Karpas-422 (cell line): Measurements from ENCODE around the gene SEMA7A. TPM values are rescaled to one million over a fixed set of nuclear protein-coding genes. Genes with fewer than 3 reads are reported as not detected.
"Not testable (repeated sequence)": the region's sequence is repeated elsewhere in the genome, so short reads cannot be mapped to it uniquely, and the experiment has no call there.

Experiments
- DNase-seq: peaks from one replicate; pipeline ENCODE4 v3.0.0-alpha.2; 2015
- H2AFZ ChIP-seq: fragments of 200-600 bp; sonication (generic); 2 replicates; pipeline ENCODE4 v1.6.1; 2014; ENCODE audit warnings: antibody characterized with exemption, low read length, mixed read lengths
- H3K27ac ChIP-seq: fragments of 200-600 bp; sonication (generic); 2 replicates; pipeline ENCODE4 v1.5.1; 2014; ENCODE audit warnings: mild to moderate bottlenecking, low read length, moderate library complexity
- H3K27me3 ChIP-seq: fragments of 200-600 bp; sonication (generic); 2 replicates; pipeline ENCODE4 v1.6.1; 2014; ENCODE audit warnings: low read length, mixed read lengths
- H3K36me3 ChIP-seq: fragments of 200-600 bp; sonication (generic); 2 replicates; pipeline ENCODE4 v1.6.1; 2014; ENCODE audit warnings: low read length, mixed read lengths; ENCODE audit not compliant: insufficient read depth
- H3K4me1 ChIP-seq: fragments of 200-600 bp; sonication (generic); 2 replicates; pipeline ENCODE4 v1.6.1; 2014; ENCODE audit warnings: mild to moderate bottlenecking, low read length, mixed read lengths
- H3K4me2 ChIP-seq: fragments of 200-600 bp; sonication (generic); 2 replicates; pipeline ENCODE4 v1.6.1; 2014; ENCODE audit warnings: low read length, low read depth, mild to moderate bottlenecking; ENCODE audit not compliant: poor library complexity, severe bottlenecking
- H3K4me3 ChIP-seq: fragments of 200-600 bp; sonication (generic); 2 replicates; pipeline ENCODE4 v1.5.1; 2014; ENCODE audit warnings: mild to moderate bottlenecking, antibody characterized with exemption, low read length, mixed read lengths
- H3K79me2 ChIP-seq: fragments of 200-600 bp; sonication (generic); 2 replicates; pipeline ENCODE4 v1.6.1; 2014; ENCODE audit warnings: mild to moderate bottlenecking, low read length, mixed read lengths
- H3K9ac ChIP-seq: fragments of 200-600 bp; sonication (generic); 2 replicates; pipeline ENCODE4 v1.6.0; 2014; ENCODE audit warnings: low read length
- H3K9me2 ChIP-seq: fragments of 200-600 bp; sonication (generic), shearing (Covaris generic); replicated peaks from 2 replicates; pipeline ENCODE4 v1.6.0; 2014; ENCODE audit warnings: mild to moderate bottlenecking, low read length, moderate library complexity; ENCODE audit not compliant: insufficient read depth
- H3K9me3 ChIP-seq: fragments of 300-700, 200-600 bp; sonication (generic); 2 replicates; pipeline ENCODE4 v1.6.1; 2014; ENCODE audit warnings: low read length, mixed read lengths
- H4K20me1 ChIP-seq: fragments of 200-600 bp; sonication (generic); 2 replicates; pipeline ENCODE4 v1.6.1; 2014; ENCODE audit warnings: mild to moderate bottlenecking, antibody characterized with exemption, low read length, low read depth; ENCODE audit not compliant: insufficient read depth
- total RNA-seq: library from RNA; depleted of rRNA; stranded (reverse); fragments of >200 nt; shearing (Covaris generic); gene quantifications from 2 replicates; pipeline ENCODE4 v1.2.3, GENCODE V29; 2014; ENCODE audit warnings: low replicate concordance

SEMA7A gene
- total RNA-seq, 1 experiment from 2014 or later, result 41.6 TPM

- Histone ChIP-seq H3K27ac (peak overlapping the region; percentile 51; the same call in 1 of the 2 replicates), H3K27me3 (no peaks in the 10 kb centered on the region), H3K36me3 (no peaks in the 10 kb centered on the region), H3K79me2 (peaks cover 34% of the 10 kb centered on the region), H3K9me3 (no peaks in the 10 kb centered on the region), H4K20me1 (no peaks in the 10 kb centered on the region), H3K4me3 (no peak overlapping the region), H3K9ac (no peak overlapping the region), H3K4me2 (no peak overlapping the region), H3K9me2 (no peaks in the 10 kb centered on the region), H2AFZ (peak overlapping the region; percentile 83; the same call in 1 of the 2 replicates), H3K4me1 (peaks cover 31% of the 10 kb centered on the region)
- DNase-seq, result no peak
Measured at GRCh38 chr15:74464897-74465296, 31.1 kb upstream of the SEMA7A start.

- no peaks in the 10 kb centered on the region for H3K27me3 ChIP-seq
- no peaks in the 10 kb centered on the region for H4K20me1 ChIP-seq
- no peak overlapping the region for H3K4me3 ChIP-seq
- H3K9ac ChIP-seq, result no peak overlapping the region
- no peaks in the 10 kb centered on the region for H3K9me2 ChIP-seq
- H3K79me2 ChIP-seq, result peaks cover 39% of the 10 kb centered on the region
- H3K4me2 ChIP-seq, result peak overlapping the region; percentile 93
- H3K4me1 ChIP-seq, result peaks cover 36% of the 10 kb centered on the region
- DNase-seq, result peak; percentile 57
- H3K27ac ChIP-seq, result peak overlapping the region; percentile 51; the same call in 1 of the 2 replicates
- H2AFZ ChIP-seq, result peak overlapping the region; percentile 83
- no peaks in the 10 kb centered on the region for H3K36me3 ChIP-seq
- H3K9me3 ChIP-seq, result no peaks in the 10 kb centered on the region
Measured at GRCh38 chr15:74464216-74464615, 30.5 kb upstream of the SEMA7A start.

- H3K79me2 ChIP-seq, result peaks cover 39% of the 10 kb centered on the region
- H3K9me3 ChIP-seq, result no peaks in the 10 kb centered on the region
- no peaks in the 10 kb centered on the region for H3K27me3 ChIP-seq
- H3K4me3 ChIP-seq, result peak overlapping the region; percentile 86; the same call in 1 of the 2 replicates
- no peak overlapping the region for H3K9ac ChIP-seq
- no peaks in the 10 kb centered on the region for H4K20me1 ChIP-seq
- no peaks in the 10 kb centered on the region for H3K9me2 ChIP-seq
- H3K27ac ChIP-seq, result no peak overlapping the region
- peak overlapping the region; percentile 93 for H3K4me2 ChIP-seq
- peaks cover 36% of the 10 kb centered on the region for H3K4me1 ChIP-seq
- DNase-seq, result no peak
- H3K36me3 ChIP-seq, result no peaks in the 10 kb centered on the region
- no peak overlapping the region for H2AFZ ChIP-seq
Measured at GRCh38 chr15:74463634-74464033, 29.9 kb upstream of the SEMA7A start.

- peak overlapping the region; percentile 85 for H3K9ac ChIP-seq
- peaks cover 39% of the 10 kb centered on the region for H3K79me2 ChIP-seq
- H4K20me1 ChIP-seq, result no peaks in the 10 kb centered on the region
- peak; percentile 45 for DNase-seq
- no peaks in the 10 kb centered on the region for H3K9me2 ChIP-seq
- peak overlapping the region; percentile 86 for H3K4me3 ChIP-seq
- peaks cover 36% of the 10 kb centered on the region for H3K4me1 ChIP-seq
- no peaks in the 10 kb centered on the region for H3K27me3 ChIP-seq
- peak overlapping the region; percentile 50 for H3K27ac ChIP-seq
- no peaks in the 10 kb centered on the region for H3K36me3 ChIP-seq
- peak overlapping the region; percentile 93 for H3K4me2 ChIP-seq
- H3K9me3 ChIP-seq, result no peaks in the 10 kb centered on the region
- peak overlapping the region; percentile 69; the same call in 1 of the 2 replicates for H2AFZ ChIP-seq
Measured at GRCh38 chr15:74461847-74462511, 28.2 kb upstream of the SEMA7A start.

- DNase-seq, result peak; percentile 99
- H4K20me1 ChIP-seq, result no peaks in the 10 kb centered on the region
- H3K4me2 ChIP-seq, result peak within 1 kb of the TSS; percentile 93
- peaks cover 39% of the 10 kb centered on the region for H3K79me2 ChIP-seq
- H3K4me3 ChIP-seq, result peak within 1 kb of the TSS; percentile 86
- no peaks in the 10 kb centered on the region for H3K9me3 ChIP-seq
- H2AFZ ChIP-seq, result peak within 1 kb of the TSS; percentile 69; the same call in 1 of the 2 replicates
- H3K36me3 ChIP-seq, result peaks cover 4% of the 10 kb centered on the region; the same call in 1 of the 2 replicates
- peaks cover 36% of the 10 kb centered on the region for H3K4me1 ChIP-seq
- peak within 1 kb of the TSS; percentile 61 for H3K27ac ChIP-seq
- H3K9me2 ChIP-seq, result no peaks in the 10 kb centered on the region
- no peaks in the 10 kb centered on the region for H3K27me3 ChIP-seq
- peak within 1 kb of the TSS; percentile 85 for H3K9ac ChIP-seq
Measured at GRCh38 chr15:74460871-74461846, 27.4 kb upstream of the SEMA7A start, which contains the start of gene UBL7. TSS of gene UBL7 (minus strand) at chr15:74461160. CDS start at chr15:74458867, 2,293 bp downstream.

- H3K4me3 ChIP-seq, result peak overlapping the region; percentile 86
Measured at GRCh38 chr15:74460298-74460697, 26.5 kb upstream of the SEMA7A start.

GRCh38 chr15:74459798-74460197, 26.0 kb upstream of the SEMA7A start:
- not testable (repeated sequence) for H3K9me2 ChIP-seq, H3K9me3 ChIP-seq, H3K27me3 ChIP-seq, H4K20me1 ChIP-seq, DNase-seq, H2AFZ ChIP-seq
- peak overlapping the region; percentile 61 for H3K27ac ChIP-seq
- H3K9ac ChIP-seq, result peak overlapping the region; percentile 85
- H3K36me3 ChIP-seq, result peaks cover 13% of the 10 kb centered on the region
- peaks cover 39% of the 10 kb centered on the region for H3K79me2 ChIP-seq
- peak overlapping the region; percentile 65 for H3K4me2 ChIP-seq
- H3K4me3 ChIP-seq, result peak overlapping the region; percentile 86
- peaks cover 36% of the 10 kb centered on the region for H3K4me1 ChIP-seq

More at GRCh38 chr15:74460298-74460697, 26.5 kb upstream of the SEMA7A start:
- no peaks in the 10 kb centered on the region for H3K9me2 ChIP-seq
- H3K4me1 ChIP-seq, result peaks cover 36% of the 10 kb centered on the region
- H3K27ac ChIP-seq, result peak overlapping the region; percentile 61
- H3K9me3 ChIP-seq, result no peaks in the 10 kb centered on the region
- H3K36me3 ChIP-seq, result peaks cover 8% of the 10 kb centered on the region
- peak overlapping the region; percentile 65 for H3K4me2 ChIP-seq
- H4K20me1 ChIP-seq, result no peaks in the 10 kb centered on the region
- peak; percentile 68 for DNase-seq
- peak overlapping the region; percentile 85 for H3K9ac ChIP-seq
- H3K79me2 ChIP-seq, result peaks cover 39% of the 10 kb centered on the region
- no peaks in the 10 kb centered on the region for H3K27me3 ChIP-seq
- H2AFZ ChIP-seq, result peak overlapping the region; percentile 17; the same call in 1 of the 2 replicates

- no peak overlapping the region for H3K4me3 ChIP-seq
- no peak overlapping the region for H2AFZ ChIP-seq
Measured at GRCh38 chr15:74458473-74458872, 24.7 kb upstream of the SEMA7A start.

More at GRCh38 chr15:74458473-74458872, 24.7 kb upstream of the SEMA7A start:
- Histone ChIP-seq H3K4me1 (peaks cover 24% of the 10 kb centered on the region), H3K9me2 (no peaks in the 10 kb centered on the region), H3K27me3 (no peaks in the 10 kb centered on the region), H3K36me3 (peaks cover 20% of the 10 kb centered on the region), H3K27ac (no peak overlapping the region), H3K9me3 (no peaks in the 10 kb centered on the region), H3K9ac (no peak overlapping the region), H4K20me1 (no peaks in the 10 kb centered on the region), H3K4me2 (no peak overlapping the region), H3K79me2 (peaks cover 32% of the 10 kb centered on the region)
- DNase-seq, result no peak
